ENCODE measurements around the gene IFTAP.

DNA sequence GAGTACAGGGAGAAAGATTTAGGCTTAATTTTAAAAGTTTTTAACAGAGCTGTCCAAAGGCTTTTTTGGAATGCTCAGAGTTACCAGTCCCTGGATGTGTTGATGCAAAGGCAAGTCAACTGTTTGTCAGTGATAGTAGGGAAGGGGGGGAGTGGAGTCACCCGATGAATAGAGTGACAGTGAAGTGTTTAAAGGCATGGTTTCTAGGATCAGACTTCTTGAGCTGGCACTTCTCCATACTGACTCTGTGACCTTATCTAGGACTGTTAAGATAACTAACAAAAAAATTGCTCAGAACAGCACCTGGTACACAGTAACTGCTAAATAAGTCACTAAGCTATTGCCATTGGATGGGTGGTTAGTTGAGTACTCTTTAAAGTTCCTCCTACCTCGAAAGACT lies 15.1 kb downstream of the IFTAP start:
- no peak for TF ChIP-seq ZFP36 (IDR thresholded peaks at IDR 0.05; ENCODE audit: borderline replicate concordance, low read depth, low read length, partially characterized antibody)
- no peak for TF ChIP-seq RFXAP (CRISPR knock-in tag; IDR thresholded peaks at IDR 0.05; ENCODE audit: borderline replicate concordance)
- TF ChIP-seq, protein P1, sequence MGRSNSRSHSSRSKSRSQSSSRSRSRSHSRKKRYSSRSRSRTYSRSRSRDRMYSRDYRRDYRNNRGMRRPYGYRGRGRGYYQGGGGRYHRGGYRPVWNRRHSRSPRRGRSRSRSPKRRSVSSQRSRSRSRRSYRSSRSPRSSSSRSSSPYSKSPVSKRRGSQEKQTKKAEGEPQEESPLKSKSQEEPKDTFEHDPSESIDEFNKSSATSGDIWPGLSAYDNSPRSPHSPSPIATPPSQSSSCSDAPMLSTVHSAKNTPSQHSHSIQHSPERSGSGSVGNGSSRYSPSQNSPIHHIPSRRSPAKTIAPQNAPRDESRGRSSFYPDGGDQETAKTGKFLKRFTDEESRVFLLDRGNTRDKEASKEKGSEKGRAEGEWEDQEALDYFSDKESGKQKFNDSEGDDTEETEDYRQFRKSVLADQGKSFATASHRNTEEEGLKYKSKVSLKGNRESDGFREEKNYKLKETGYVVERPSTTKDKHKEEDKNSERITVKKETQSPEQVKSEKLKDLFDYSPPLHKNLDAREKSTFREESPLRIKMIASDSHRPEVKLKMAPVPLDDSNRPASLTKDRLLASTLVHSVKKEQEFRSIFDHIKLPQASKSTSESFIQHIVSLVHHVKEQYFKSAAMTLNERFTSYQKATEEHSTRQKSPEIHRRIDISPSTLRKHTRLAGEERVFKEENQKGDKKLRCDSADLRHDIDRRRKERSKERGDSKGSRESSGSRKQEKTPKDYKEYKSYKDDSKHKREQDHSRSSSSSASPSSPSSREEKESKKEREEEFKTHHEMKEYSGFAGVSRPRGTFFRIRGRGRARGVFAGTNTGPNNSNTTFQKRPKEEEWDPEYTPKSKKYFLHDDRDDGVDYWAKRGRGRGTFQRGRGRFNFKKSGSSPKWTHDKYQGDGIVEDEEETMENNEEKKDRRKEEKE (IDR thresholded peaks at IDR 0.05) = no peak
- TF ChIP-seq, protein P2, sequence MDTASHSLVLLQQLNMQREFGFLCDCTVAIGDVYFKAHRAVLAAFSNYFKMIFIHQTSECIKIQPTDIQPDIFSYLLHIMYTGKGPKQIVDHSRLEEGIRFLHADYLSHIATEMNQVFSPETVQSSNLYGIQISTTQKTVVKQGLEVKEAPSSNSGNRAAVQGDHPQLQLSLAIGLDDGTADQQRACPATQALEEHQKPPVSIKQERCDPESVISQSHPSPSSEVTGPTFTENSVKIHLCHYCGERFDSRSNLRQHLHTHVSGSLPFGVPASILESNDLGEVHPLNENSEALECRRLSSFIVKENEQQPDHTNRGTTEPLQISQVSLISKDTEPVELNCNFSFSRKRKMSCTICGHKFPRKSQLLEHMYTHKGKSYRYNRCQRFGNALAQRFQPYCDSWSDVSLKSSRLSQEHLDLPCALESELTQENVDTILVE (CRISPR knock-in tag; IDR thresholded peaks at IDR 0.05) = no peak
- TF ChIP-seq, protein P3, sequence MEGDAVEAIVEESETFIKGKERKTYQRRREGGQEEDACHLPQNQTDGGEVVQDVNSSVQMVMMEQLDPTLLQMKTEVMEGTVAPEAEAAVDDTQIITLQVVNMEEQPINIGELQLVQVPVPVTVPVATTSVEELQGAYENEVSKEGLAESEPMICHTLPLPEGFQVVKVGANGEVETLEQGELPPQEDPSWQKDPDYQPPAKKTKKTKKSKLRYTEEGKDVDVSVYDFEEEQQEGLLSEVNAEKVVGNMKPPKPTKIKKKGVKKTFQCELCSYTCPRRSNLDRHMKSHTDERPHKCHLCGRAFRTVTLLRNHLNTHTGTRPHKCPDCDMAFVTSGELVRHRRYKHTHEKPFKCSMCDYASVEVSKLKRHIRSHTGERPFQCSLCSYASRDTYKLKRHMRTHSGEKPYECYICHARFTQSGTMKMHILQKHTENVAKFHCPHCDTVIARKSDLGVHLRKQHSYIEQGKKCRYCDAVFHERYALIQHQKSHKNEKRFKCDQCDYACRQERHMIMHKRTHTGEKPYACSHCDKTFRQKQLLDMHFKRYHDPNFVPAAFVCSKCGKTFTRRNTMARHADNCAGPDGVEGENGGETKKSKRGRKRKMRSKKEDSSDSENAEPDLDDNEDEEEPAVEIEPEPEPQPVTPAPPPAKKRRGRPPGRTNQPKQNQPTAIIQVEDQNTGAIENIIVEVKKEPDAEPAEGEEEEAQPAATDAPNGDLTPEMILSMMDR (CRISPR knock-in tag; IDR thresholded peaks at IDR 0.05) = no peak
- TF ChIP-seq, protein P4, sequence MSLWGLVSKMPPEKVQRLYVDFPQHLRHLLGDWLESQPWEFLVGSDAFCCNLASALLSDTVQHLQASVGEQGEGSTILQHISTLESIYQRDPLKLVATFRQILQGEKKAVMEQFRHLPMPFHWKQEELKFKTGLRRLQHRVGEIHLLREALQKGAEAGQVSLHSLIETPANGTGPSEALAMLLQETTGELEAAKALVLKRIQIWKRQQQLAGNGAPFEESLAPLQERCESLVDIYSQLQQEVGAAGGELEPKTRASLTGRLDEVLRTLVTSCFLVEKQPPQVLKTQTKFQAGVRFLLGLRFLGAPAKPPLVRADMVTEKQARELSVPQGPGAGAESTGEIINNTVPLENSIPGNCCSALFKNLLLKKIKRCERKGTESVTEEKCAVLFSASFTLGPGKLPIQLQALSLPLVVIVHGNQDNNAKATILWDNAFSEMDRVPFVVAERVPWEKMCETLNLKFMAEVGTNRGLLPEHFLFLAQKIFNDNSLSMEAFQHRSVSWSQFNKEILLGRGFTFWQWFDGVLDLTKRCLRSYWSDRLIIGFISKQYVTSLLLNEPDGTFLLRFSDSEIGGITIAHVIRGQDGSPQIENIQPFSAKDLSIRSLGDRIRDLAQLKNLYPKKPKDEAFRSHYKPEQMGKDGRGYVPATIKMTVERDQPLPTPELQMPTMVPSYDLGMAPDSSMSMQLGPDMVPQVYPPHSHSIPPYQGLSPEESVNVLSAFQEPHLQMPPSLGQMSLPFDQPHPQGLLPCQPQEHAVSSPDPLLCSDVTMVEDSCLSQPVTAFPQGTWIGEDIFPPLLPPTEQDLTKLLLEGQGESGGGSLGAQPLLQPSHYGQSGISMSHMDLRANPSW (CRISPR knock-in tag; IDR thresholded peaks at IDR 0.05; ENCODE audit: borderline replicate concordance) = no peak
- TF ChIP-seq, protein P5, sequence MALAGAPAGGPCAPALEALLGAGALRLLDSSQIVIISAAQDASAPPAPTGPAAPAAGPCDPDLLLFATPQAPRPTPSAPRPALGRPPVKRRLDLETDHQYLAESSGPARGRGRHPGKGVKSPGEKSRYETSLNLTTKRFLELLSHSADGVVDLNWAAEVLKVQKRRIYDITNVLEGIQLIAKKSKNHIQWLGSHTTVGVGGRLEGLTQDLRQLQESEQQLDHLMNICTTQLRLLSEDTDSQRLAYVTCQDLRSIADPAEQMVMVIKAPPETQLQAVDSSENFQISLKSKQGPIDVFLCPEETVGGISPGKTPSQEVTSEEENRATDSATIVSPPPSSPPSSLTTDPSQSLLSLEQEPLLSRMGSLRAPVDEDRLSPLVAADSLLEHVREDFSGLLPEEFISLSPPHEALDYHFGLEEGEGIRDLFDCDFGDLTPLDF (CRISPR knock-in tag; IDR thresholded peaks at IDR 0.05) = no peak
- TF ChIP-seq EP300 (IDR thresholded peaks at IDR 0.05; ENCODE audit: low read depth in 2 of 2, low read length in 2 of 2) = no peak
- no peak for TF ChIP-seq EP300 (CRISPR knock-in tag; IDR thresholded peaks at IDR 0.05; ENCODE audit: borderline replicate concordance)
- TF ChIP-seq, protein P6, sequence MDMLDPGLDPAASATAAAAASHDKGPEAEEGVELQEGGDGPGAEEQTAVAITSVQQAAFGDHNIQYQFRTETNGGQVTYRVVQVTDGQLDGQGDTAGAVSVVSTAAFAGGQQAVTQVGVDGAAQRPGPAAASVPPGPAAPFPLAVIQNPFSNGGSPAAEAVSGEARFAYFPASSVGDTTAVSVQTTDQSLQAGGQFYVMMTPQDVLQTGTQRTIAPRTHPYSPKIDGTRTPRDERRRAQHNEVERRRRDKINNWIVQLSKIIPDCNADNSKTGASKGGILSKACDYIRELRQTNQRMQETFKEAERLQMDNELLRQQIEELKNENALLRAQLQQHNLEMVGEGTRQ (IDR thresholded peaks at IDR 0.05; ENCODE audit: low read depth, low read length) = no peak
- TF ChIP-seq, protein P6 (CRISPR knock-in tag; IDR thresholded peaks at IDR 0.05; ENCODE audit: borderline replicate concordance) = no peak
- no peak for TF ChIP-seq SALL1 (CRISPR knock-in tag; IDR thresholded peaks at IDR 0.05)
- no peak for TF ChIP-seq DPF2 (CRISPR knock-in tag; IDR thresholded peaks at IDR 0.05; ENCODE audit: borderline replicate concordance, low read depth)

All from HepG2 (cell line).